SKM-1 (cell line): ENCODE data around the gene LRRN2.
"Not testable (repeated sequence)": the region's sequence is repeated elsewhere in the genome, so short reads cannot be mapped to it uniquely, and the experiment has no call there.

Source experiments
- DNase-seq: peaks from one replicate; lab custom pipeline; 2025; ENCODE audit not compliant: unreplicated experiment; lab: John Stamatoyannopoulos, UW

LRRN2 gene

DNA sequence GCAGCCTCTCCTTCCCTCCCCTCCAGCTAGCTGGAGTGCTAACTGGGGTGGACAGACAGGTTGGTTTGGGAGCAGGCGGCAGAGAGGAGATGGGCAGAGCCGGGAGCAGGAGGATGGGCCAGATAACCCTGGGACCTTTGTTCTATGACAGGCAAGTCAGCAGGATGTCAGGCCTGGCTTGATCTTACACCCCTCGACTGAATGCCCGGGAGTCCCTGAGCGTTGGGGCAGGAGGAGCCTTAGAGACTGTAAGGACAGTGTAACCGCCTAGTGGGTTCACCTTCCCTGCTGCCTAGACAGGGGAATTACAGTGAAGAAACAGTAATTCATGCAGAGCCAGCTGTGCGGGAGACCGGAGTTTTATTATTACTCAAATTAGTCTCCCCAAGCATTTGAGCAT, 109.1 kb downstream of the LRRN2 start:
- no peak for DNase-seq

DNA sequence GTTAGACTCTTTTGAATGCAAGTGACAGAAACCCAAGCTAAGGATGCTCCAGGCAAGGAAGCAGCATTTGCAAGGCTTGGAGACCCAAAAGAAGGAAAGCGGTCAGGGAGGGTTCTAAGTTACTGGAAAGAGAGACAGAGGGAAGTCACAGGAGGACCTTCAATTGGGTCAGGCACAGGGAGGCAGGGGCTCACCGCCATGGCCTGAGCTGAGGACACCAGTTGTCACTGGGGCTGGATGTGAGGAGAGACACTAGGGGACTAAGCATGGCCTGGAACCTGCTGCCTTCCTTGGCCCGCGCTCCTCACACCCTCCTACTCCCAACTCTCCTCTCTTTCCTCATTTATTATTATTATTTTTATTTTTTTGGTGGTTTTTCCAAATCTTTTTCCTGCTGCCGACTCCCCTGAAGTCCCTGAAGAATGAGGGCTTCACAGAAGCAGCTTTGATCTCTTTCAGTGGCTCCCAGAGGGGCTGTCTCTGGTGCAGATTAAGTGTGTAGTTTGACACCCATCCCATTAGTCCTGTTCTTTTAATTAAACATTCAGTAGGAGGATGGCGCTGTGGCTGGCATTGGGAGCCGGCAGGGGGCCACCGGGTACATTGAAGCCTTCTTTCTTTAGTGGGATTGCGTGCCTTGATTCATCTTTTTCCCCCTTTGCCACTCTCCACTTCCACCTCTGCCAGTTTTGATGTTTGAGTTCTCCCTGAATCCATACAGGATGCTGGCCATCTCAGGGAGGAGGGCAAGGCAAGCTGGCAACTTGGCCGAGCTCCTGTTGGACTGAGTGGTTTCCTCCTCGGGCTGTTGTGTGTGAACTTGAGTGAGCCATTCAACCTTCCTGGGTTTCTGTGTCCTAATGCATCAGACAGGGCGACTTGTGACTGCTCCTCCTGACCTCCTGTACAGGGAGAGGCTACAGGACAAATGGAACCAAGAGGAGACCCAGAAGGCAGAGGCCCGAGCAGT, 110.0 kb downstream of the LRRN2 start:
- no peak for DNase-seq

DNA sequence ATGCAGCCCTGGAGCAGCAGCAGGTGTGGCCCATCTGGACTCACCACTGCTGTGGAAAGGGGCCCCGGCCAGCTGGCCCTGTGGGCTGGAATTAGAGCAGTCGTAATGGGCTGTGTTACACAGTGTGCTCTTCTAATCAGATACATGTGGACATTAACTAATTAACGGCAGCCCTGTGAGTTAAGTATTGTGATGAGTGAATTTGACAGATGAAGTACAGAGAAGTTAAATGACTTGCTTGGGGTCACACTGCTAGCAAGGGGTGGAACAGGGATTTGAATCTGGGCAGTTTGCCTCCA, 110.7 kb downstream of the LRRN2 start:
- no peak for DNase-seq

DNA sequence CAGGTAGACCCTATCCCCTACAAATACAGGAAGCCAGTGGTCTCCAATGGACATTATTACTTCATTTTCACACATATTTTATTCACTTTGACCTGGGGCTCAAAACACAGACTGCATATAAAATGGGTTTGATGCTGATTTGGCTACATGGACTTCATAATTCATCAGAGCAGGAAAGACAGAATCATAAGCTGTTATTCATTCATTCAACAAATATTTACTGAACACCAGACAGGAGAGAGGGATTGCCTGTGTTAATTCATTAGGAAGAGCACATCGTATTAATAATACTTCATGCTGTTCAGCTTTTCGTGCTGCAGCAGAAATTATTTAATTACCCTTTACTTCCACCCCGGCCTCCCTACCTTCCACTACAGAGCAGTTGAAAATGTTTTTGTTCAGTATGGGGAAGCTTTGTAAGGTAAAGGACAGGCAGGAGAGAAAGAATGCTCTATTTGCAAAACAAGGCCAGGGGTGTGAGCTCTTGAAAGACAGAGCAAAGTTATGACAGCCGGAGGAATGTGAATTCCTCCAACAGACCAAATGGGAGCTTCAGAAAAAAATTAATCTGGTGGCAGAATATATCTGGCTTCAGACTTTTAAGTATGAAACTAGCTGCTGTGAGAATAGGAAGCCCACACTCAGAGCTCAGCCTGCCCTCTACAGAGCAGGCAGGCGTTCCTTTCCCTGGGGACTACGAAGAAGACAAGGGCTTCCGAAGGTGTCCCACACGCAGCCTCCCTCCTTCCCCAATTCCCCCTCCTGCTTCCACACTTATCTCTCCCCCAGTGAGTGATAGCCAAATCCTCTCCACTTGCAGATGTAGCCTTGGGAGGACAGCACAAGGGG, 111.3 kb downstream of the LRRN2 start:
- DNase-seq = no peak

DNA sequence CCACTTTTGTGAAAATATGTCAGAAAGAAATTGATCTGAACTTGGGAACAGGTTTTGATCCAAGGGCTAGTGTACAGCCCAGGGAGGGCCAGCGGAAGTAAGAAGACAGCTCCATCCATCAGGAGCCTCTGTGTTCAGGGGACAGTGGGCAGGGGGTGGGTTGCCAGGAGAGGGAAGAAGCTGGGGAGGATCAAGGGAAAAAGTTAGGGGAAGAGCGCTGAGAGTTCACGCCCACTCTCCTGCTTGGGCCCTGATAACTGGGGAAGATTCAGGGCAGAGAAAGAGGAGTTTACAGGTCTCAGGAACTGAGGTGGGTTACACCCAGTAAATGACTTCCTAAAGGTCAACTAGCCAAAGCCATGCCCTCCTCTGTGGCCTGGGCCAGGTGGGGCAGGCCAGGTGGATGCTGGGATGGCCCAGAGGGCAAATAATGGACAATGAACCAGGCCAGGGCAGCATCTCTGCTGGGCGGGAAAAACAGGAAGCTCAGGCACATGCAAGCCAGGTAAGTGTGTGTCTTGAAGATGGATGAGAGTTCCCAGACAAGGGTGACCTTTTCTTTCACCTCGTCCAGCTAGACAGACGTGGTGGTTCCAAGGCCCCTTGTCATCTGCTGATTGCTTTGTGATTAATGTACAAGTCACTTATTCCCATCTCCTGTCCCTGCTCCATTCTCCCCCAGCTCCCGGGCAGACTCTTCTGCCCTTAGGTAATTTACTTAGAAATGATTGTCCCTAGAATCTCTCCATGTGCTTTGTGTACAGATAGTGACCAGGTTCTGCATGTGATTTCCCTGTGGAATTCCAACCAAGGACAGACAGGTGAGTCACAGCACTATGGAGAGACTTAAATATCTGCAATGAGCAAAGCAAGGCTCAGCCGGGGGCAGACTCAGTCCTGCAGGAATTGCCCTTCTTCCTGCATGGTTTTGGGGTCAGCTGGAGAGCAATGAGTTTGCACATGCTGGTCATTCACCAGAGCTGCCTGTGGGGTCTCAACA, 112.3 kb downstream of the LRRN2 start:
- DNase-seq = no peak

DNA sequence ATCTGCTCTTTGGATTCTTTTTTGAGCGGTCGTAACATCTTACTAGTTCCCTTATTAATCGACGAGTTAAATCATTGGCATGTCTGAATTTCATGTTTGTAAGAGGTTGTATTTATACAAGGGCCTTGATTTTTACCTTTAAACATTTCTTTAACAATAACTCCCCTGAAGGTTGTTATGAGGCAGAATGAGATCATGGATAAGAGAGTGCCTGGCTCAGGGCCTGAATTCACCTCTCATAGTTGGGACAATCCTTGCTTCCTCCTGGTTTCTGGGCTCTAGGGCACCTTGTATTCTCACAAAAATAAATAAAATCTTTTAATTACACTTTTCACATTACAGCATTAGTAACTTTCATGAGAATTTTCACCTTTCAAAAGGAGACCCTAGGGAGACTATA, 113.9 kb downstream of the LRRN2 start:
- DNase-seq = no peak

DNA sequence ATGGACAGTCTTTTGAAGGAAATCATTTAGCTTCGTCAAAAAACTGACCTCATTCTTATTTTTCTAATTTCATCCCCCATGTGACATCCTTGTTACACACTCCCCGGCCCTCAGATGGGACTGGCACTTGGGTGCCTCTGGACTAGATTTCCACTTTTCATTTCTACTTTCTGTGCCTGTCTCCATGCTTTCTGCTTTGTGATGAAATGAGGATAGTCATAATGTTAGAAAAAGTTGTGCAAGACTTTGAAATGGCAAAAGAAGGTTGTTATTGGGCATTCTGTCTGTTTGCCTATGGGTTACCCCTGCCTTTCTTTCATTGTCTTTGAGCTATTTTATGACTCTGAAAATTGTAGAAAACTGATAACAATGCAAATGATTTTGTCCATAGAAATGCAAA, 114.4 kb downstream of the LRRN2 start:
- DNase-seq = no peak

DNA sequence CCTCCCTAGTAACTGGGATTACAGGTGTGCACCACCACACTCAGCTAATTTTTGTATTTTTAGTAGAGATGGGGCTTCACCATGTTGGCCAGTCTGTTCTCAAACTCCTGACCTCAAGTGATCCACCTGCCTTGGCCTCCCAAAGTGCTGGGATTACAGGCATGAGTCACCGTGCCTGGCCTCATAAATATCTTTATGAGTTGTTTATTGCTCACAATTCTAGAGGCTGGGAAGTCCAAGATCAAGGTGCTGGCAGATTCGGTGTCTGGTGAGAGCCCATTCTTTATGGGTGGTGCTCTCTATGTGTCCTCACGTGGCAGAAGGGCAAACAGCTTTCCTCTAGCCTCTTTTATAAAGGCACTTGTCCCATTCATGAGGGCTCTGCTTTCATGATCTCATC, 115.5 kb downstream of the LRRN2 start:
- not testable (repeated sequence) for DNase-seq

DNA sequence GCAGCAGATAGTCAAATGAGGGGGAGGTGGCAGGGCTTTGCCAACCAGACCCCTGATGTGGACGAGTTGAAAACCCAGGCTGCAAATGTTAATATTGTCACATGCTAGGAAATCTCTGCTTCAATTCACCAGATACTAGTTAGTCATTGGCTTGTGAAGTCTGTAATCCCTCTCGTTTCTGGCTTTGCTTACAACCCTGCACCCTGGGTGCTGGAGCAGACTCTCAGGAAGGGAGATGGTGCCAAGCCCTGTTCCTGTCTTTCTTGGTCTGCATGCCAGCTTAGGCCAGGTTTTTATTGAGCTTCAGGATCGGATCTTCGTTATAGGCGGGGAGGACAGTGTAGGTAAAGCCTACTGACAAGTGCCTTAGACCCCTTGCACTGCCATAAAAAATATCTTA, 116.1 kb downstream of the LRRN2 start:
- no peak for DNase-seq

DNA sequence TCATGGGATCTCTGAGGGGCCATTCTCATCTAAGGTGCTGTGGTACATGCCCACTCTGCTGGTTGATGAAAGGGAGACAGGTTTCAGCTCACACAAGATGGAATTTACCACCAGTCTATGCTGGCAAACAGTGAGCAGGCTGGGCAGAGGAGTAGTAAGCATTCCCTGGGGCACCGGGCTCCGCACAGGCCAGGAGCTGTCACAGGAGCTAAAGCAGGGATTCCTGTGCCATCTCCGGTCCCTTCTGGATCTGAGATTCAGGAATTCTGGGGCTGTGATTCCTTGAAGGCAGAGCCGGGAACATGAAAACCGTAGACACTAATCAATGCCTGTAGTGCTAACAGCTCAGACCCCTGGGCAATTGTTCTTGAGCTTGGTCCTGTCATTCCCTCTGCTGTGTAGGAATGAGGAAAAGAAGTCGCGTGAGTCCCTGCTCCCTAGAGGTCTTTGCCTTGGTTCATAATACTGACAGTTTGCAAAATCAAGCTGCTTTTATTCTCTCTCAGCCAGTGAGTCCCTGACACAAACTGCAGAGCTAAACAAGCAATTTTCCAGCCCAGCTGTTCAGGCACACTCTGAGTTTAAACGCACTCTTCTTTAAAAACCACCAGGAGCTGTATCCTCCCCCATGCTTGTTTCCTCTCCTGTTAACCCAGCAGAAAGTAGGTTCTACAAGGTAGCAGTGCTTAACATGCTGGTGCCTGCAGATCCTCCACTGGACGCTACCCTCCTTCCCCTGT, 116.8 kb downstream of the LRRN2 start:
- DNase-seq = no peak
